Uterus (tissue), 2 donors: Measurements from ENCODE around the gene CSNK2A1.

Source experiments
- CTCF ChIP-seq, 4 experiments: fragments of 200-600 bp in 2 of 4; fragments of 450-650 bp in 2 of 4; sonication (generic) in 2 of 4; IDR thresholded peaks; one replicate each; pipeline ENCODE4 v1.5.1; 2016 to 2019; ENCODE audit warnings: antibody characterized with exemption in 4 of 4, mild to moderate bottlenecking in 2 of 4, moderate library complexity in 1 of 4
- POLR2A ChIP-seq, 2 donors: fragments of 450-650 bp; IDR thresholded peaks; one replicate each; pipeline ENCODE4 v1.6.1; 2016; ENCODE audit warnings: antibody characterized with exemption in 2 of 2, mild to moderate bottlenecking in 1 of 2, moderate library complexity in 1 of 2

GRCh38 chr20:434661-435419 lies 108.8 kb downstream of the CSNK2A1 start:
- TF ChIP-seq CTCF (IDR thresholded peaks at IDR 0.05): no peak
- TF ChIP-seq POLR2A (IDR thresholded peaks at IDR 0.05): no peak
